Measurements from ENCODE around the gene FSHR.

FSHR gene

DNA sequence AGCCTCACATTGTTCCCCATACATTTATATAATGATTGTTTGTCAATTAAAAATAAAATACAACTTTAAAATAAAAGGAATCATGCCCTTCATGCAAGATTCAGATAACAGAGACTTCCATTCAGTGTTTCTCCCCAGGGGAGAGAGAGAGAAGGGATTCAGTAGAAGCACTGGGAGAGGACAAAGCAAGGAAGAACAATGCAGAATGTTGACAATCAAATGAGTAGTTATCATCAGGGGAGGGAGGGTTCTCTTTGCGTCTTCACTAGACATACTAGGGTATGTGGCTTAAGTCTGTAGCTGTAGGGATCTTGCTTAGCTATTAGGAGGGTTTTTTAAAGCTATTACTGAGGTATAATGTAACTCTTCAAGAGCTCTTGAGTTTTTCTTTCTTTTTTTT lies 30.7 kb downstream of the FSHR start:
- no peak overlapping the region for H3K4me3 ChIP-seq (ENCODE audit: low read depth, low read length)
- TF ChIP-seq CTCF (IDR thresholded peaks at IDR 0.05; ENCODE audit: low read depth, low read length) = no peak

- TF ChIP-seq CTCF (IDR thresholded peaks at IDR 0.05; ENCODE audit: low read depth, low read length) = no peak
- H3K4me3 ChIP-seq (ENCODE audit: low read depth, low read length) = no peak overlapping the region
Observed at GRCh38 chr2:49122107-49122506, 32.2 kb downstream of the FSHR start.

GRCh38 chr2:49113046-49113445 lies 41.3 kb downstream of the FSHR start:
- no peak overlapping the region for H3K4me3 ChIP-seq (ENCODE audit: low read depth, low read length)
- no peak for TF ChIP-seq CTCF (IDR thresholded peaks at IDR 0.05; ENCODE audit: low read depth, low read length)

DNA sequence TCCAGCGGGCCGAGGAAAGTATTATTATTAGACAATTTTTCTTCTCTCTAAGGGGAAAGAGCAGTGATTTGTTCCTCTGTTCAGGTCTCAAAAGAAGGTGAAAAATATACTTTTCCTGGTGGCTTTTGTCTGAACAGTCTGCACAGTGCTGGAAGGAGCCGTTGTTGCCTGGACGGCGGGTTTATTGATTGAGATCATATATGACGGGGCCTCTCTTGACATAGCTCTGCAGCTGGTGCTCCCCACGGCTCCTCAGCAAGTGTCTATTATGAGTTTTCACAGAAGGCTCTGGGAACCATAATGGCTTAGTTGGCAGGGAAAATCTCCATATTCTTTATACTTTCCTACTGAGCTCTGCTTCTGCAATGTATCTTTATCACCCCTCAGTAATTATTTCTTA lies 42.9 kb downstream of the FSHR start:
- no peak overlapping the region for H3K4me3 ChIP-seq (ENCODE audit: low read depth, low read length)
- TF ChIP-seq CTCF (IDR thresholded peaks at IDR 0.05; ENCODE audit: low read depth, low read length) = no peak

GRCh38 chr2:49111006-49111405 lies 43.3 kb downstream of the FSHR start:
- TF ChIP-seq CTCF (IDR thresholded peaks at IDR 0.05; ENCODE audit: low read depth, low read length) = no peak
- no peak overlapping the region for H3K4me3 ChIP-seq (ENCODE audit: low read depth, low read length)

GRCh38 chr2:49110571-49110970 lies 43.7 kb downstream of the FSHR start:
- TF ChIP-seq CTCF (IDR thresholded peaks at IDR 0.05; ENCODE audit: low read depth, low read length) = no peak
- H3K4me3 ChIP-seq (ENCODE audit: low read depth, low read length) = no peak overlapping the region

- TF ChIP-seq CTCF (IDR thresholded peaks at IDR 0.05; ENCODE audit: low read depth, low read length) = no peak
Observed at GRCh38 chr2:49108851-49109250, 45.5 kb downstream of the FSHR start.

More at GRCh38 chr2:49108851-49109250, 45.5 kb downstream of the FSHR start:
- no peak overlapping the region for H3K4me3 ChIP-seq (ENCODE audit: low read depth, low read length)

Data from WI38 (cell line).